ENCODE measurements around the gene RHOJ. TPM values are rescaled to one million over a fixed set of nuclear protein-coding genes. Genes with fewer than 3 reads are reported as not detected.

Gene RHOJ
- total and polyA plus RNA-seq, 2 of the 4 experiments (the other 2 are of a cell fraction): 9.5 to 33.9 TPM

DNA sequence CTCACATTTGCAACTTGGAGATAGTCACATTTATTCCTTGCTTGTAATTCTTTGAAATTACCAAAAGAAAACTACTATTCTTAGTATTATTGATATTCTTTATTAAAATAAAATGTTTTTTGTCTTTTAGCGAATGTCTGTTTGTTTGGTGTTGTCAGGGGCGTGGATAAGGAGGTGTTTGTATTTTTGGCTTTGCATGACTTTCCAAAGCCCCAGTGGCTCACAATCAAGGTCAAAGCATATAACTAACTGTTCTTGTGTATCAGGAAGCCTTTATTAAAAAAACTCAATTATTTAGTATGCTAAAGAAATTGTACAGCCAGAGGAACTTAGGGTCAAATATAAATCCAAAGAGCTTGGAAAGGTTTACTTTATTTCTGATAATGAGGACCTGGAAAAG is 96.6 kb downstream of the RHOJ start:
- H3K18ac ChIP-seq (ENCODE audit: low read depth, low read length): no peak overlapping the region
- no peak overlapping the region for H3K23ac ChIP-seq (ENCODE audit: low read depth, low read length)
- H3K4me2 ChIP-seq (ENCODE audit: low read depth, low read length): no peak overlapping the region
- no peak overlapping the region for H4K8ac ChIP-seq (ENCODE audit: low read depth in 2 of 2, low read length in 2 of 2)
- DNase-seq (no peak), ATAC-seq (ENCODE audit: low read depth) (no peak)
- no peak overlapping the region for H3K14ac ChIP-seq (replicated peaks; ENCODE audit: low read depth, low read length)
- TF ChIP-seq, protein P1, sequence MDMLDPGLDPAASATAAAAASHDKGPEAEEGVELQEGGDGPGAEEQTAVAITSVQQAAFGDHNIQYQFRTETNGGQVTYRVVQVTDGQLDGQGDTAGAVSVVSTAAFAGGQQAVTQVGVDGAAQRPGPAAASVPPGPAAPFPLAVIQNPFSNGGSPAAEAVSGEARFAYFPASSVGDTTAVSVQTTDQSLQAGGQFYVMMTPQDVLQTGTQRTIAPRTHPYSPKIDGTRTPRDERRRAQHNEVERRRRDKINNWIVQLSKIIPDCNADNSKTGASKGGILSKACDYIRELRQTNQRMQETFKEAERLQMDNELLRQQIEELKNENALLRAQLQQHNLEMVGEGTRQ (IDR thresholded peaks at IDR 0.05; ENCODE audit: low read depth, low read length): no peak
- TF ChIP-seq, protein P2, sequence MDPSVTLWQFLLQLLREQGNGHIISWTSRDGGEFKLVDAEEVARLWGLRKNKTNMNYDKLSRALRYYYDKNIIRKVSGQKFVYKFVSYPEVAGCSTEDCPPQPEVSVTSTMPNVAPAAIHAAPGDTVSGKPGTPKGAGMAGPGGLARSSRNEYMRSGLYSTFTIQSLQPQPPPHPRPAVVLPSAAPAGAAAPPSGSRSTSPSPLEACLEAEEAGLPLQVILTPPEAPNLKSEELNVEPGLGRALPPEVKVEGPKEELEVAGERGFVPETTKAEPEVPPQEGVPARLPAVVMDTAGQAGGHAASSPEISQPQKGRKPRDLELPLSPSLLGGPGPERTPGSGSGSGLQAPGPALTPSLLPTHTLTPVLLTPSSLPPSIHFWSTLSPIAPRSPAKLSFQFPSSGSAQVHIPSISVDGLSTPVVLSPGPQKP (IDR thresholded peaks at IDR 0.05; ENCODE audit: borderline replicate concordance, low read depth, low read length): no peak
- TF ChIP-seq NFE2L2 (IDR thresholded peaks at IDR 0.05; ENCODE audit: low read depth, low read length): no peak
- TF ChIP-seq, protein P3, sequence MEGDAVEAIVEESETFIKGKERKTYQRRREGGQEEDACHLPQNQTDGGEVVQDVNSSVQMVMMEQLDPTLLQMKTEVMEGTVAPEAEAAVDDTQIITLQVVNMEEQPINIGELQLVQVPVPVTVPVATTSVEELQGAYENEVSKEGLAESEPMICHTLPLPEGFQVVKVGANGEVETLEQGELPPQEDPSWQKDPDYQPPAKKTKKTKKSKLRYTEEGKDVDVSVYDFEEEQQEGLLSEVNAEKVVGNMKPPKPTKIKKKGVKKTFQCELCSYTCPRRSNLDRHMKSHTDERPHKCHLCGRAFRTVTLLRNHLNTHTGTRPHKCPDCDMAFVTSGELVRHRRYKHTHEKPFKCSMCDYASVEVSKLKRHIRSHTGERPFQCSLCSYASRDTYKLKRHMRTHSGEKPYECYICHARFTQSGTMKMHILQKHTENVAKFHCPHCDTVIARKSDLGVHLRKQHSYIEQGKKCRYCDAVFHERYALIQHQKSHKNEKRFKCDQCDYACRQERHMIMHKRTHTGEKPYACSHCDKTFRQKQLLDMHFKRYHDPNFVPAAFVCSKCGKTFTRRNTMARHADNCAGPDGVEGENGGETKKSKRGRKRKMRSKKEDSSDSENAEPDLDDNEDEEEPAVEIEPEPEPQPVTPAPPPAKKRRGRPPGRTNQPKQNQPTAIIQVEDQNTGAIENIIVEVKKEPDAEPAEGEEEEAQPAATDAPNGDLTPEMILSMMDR (conservative IDR thresholded peaks at IDR 0.05; ENCODE audit: low read depth, low read length): no peak
- no peak for TF ChIP-seq MXI1 (IDR thresholded peaks at IDR 0.05; ENCODE audit: borderline replicate concordance, low read depth, low read length)
- no peak for TF ChIP-seq CHD1 (IDR thresholded peaks at IDR 0.05; ENCODE audit: low read depth, low read length)
- TF ChIP-seq FOS (IDR thresholded peaks at IDR 0.05; ENCODE audit: low read depth, low read length): no peak
- TF ChIP-seq RAD21 (IDR thresholded peaks at IDR 0.05; ENCODE audit: low read length): no peak
- BruUV-seq (replicated peaks): no TSS peak
- no peak overlapping the region for H4K5ac ChIP-seq (ENCODE audit: low read depth, low read length)
- H3K36me3 ChIP-seq (ENCODE audit: control insufficient read depth, insufficient read depth, low read length): no peaks in the 10 kb centered on the region
- H3K4me1 ChIP-seq (ENCODE audit: control insufficient read depth, insufficient read depth, low read length): no peaks in the 10 kb centered on the region
- CTCF ChIA-PET: no interaction called here
- POLR2A ChIA-PET (ENCODE audit: unreplicated experiment): no interaction called here
- intact Hi-C loops (cut with micrococcal nuclease): no loop called here
- in situ Hi-C loops (cut with MboI; ENCODE audit: low sequenced_read_pairs): no loop called here
- H3K9ac ChIP-seq (ENCODE audit: low read depth, low read length): no peak overlapping the region
- dilution Hi-C loops (cut with HindIII; ENCODE audit: low sequenced_read_pairs, unreplicated experiment): no loop called here
- no peak overlapping the region for H3K4me3 ChIP-seq (ENCODE audit: insufficient read depth, low read depth, low read length)
- no peak overlapping the region for H2BK20ac ChIP-seq (ENCODE audit: low read depth, low read length)
- H4K20me1 ChIP-seq (ENCODE audit: insufficient read depth, low read length): no peaks in the 10 kb centered on the region
- H3K9me1 ChIP-seq (ENCODE audit: insufficient read depth, low read length): no peaks in the 10 kb centered on the region
- H2AK5ac ChIP-seq (ENCODE audit: low read depth, low read length): no peak overlapping the region
- no peak overlapping the region for H4K91ac ChIP-seq (ENCODE audit: insufficient read depth, low read depth, low read length)
- no peak overlapping the region for H2BK120ac ChIP-seq (ENCODE audit: low read depth, low read length)
- no peak overlapping the region for H2BK15ac ChIP-seq (ENCODE audit: low read depth, low read length)
- H3K56ac ChIP-seq (ENCODE audit: extremely low read depth, insufficient read depth, low read length): no peak overlapping the region
- no peak overlapping the region for H3K27ac ChIP-seq (ENCODE audit: insufficient read depth, low read length)
- H3K9me3 ChIP-seq (ENCODE audit: control insufficient read depth, insufficient read depth, low read length): no peaks in the 10 kb centered on the region
- no peaks in the 10 kb centered on the region for H3K27me3 ChIP-seq (ENCODE audit: control insufficient read depth, insufficient read depth, low read length)
- no peaks in the 10 kb centered on the region for H3K79me1 ChIP-seq (ENCODE audit: low read depth in 1 of 2, low read length in 2 of 2)
- H2AK9ac ChIP-seq (replicated peaks; ENCODE audit: low read depth, low read length, poor library complexity): no peak overlapping the region
- WGBS, 2 experiments (ENCODE audit: extremely low coverage in 2 of 2, insufficient read length in 1 of 2): no CpG with 5 or more reads among the region's 2 CpGs
- no peak overlapping the region for H3K4ac ChIP-seq (ENCODE audit: low read depth, low read length)
- H2AFZ ChIP-seq (replicated peaks; ENCODE audit: low read length, poor library complexity): no peak overlapping the region
- H2BK5ac ChIP-seq (ENCODE audit: low read depth, low read length, poor library complexity, severe bottlenecking): no peak overlapping the region

Measured in IMR-90 (cell line).